ENCODE data around the gene TMOD2.

TMOD2 gene

DNA sequence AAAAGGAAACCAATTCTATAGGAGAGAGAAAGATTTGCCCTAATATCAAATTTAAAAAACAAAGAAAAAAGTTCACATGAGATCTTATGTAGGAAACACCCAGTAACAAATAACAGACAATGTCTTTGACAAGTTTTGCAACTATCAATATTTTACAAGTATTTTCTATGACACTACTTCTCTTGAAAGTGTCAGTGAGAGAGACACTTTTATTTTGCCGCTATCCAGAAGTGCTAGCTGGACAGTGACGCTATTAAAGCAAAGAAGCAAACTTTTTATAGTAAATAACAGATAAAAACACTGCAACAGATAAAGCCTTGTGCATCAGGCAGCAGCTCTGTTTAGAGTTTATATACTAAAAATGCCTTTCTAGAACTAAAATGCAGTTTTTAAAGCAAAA lies 27.2 kb upstream of the TMOD2 start:
- CTCF ChIA-PET: interaction anchor here (1.3 kb wide), 1 partner anchor 52 kb away, joined by 4 read pairs; no protein-coding TSS in a partner anchor

GRCh38 chr15:51724673-51725072 lies 26.7 kb upstream of the TMOD2 start:
- TF ChIP-seq, protein P1, sequence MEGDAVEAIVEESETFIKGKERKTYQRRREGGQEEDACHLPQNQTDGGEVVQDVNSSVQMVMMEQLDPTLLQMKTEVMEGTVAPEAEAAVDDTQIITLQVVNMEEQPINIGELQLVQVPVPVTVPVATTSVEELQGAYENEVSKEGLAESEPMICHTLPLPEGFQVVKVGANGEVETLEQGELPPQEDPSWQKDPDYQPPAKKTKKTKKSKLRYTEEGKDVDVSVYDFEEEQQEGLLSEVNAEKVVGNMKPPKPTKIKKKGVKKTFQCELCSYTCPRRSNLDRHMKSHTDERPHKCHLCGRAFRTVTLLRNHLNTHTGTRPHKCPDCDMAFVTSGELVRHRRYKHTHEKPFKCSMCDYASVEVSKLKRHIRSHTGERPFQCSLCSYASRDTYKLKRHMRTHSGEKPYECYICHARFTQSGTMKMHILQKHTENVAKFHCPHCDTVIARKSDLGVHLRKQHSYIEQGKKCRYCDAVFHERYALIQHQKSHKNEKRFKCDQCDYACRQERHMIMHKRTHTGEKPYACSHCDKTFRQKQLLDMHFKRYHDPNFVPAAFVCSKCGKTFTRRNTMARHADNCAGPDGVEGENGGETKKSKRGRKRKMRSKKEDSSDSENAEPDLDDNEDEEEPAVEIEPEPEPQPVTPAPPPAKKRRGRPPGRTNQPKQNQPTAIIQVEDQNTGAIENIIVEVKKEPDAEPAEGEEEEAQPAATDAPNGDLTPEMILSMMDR (IDR thresholded peaks at IDR 0.05; ENCODE audit: control extremely low read depth, extremely low read depth, low read depth, missing control alignments): no peak
- no peak for DNase-seq (ENCODE audit: extremely low spot score)
- CTCF ChIA-PET: interaction anchor here (1.3 kb wide), 1 partner anchor 52 kb away, joined by 4 read pairs; no protein-coding TSS in a partner anchor
- POLR2A ChIA-PET: no interaction called here

More for the DNA sequence above, 27.2 kb upstream of the TMOD2 start:
- POLR2A ChIA-PET: no interaction called here
- no peak for DNase-seq (ENCODE audit: extremely low spot score)
- TF ChIP-seq, protein P1 (IDR thresholded peaks at IDR 0.05; ENCODE audit: control extremely low read depth, extremely low read depth, low read depth, missing control alignments): no peak

GRCh38 chr15:51726302-51727073 lies 24.9 kb upstream of the TMOD2 start:
- ChIA-PET POLR2A (no interaction called here), CTCF (interaction anchor here (1.8 to 2.0 kb wide), 2 partner anchors 10 to 50 kb away, joined by 7 read pairs; no protein-coding TSS in a partner anchor)
- peak; percentile 37 for DNase-seq (ENCODE audit: extremely low spot score)
- TF ChIP-seq, protein P1 (IDR thresholded peaks at IDR 0.05; ENCODE audit: control extremely low read depth, extremely low read depth, low read depth, missing control alignments): no peak

- DNase-seq (ENCODE audit: extremely low spot score): no peak
- ChIA-PET POLR2A (no interaction called here), CTCF (interaction anchor here (1.8 kb wide), 1 partner anchor 49 kb away, joined by 7 read pairs; no protein-coding TSS in a partner anchor)
- TF ChIP-seq, protein P1 (IDR thresholded peaks at IDR 0.05; ENCODE audit: control extremely low read depth, extremely low read depth, low read depth, missing control alignments): peak; percentile 8
These were observed 24.1 kb upstream of the TMOD2 start for GRCh38 chr15:51727141-51727897.

DNA sequence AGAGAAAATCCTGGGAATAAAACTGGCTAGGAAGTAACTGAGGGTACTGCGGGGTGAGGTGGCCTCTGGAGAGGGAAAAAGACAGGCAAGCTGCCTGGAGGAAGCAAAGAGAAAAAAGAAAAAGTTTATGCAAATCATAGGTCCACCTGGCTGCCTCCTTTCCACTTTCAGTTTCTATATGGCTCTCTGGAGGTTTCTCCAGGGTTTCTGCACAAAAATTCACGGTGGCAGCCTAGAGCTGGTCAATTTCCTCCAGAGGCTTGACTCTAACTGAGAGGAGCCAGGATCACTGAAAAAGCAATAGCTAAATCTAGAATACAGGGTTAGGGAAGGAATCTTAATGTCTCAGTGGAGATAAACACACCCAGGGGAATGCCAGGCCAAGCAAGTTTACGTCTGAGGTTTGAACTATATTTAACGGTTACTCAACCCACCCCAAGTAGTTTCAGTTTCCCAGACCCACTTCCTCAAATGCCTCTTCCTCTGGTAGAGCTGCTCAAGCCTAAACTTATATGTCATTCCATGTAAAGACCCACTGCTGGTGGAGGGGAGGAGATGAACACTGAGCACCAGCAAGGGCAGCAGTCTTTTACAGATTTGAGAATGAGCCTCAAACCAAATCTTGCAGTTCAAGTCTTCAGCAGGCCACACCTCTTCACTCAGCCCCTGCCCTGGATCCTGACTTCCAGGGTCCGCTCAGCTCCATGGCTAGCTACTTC lies 19.7 kb upstream of the TMOD2 start:
- ChIA-PET CTCF (interaction anchor here (0.7 to 3.6 kb wide), 4 partner anchors 16 to 240 kb away, joined by 3 to 23 read pairs (median 3); partner anchors contain the start of gene LEO1), POLR2A (interaction anchor here (0.6 kb wide), 1 partner anchor 26 kb away, joined by 3 read pairs; no protein-coding TSS in a partner anchor)

More for the DNA sequence above, 19.7 kb upstream of the TMOD2 start:
- DNase-seq (ENCODE audit: extremely low spot score): peak; percentile 66
- TF ChIP-seq, protein P1 (IDR thresholded peaks at IDR 0.05; ENCODE audit: control extremely low read depth, extremely low read depth, low read depth, missing control alignments): no peak

Data from GM10248 (cell line).